Measurements from ENCODE around the gene PPIL4.

DNA sequence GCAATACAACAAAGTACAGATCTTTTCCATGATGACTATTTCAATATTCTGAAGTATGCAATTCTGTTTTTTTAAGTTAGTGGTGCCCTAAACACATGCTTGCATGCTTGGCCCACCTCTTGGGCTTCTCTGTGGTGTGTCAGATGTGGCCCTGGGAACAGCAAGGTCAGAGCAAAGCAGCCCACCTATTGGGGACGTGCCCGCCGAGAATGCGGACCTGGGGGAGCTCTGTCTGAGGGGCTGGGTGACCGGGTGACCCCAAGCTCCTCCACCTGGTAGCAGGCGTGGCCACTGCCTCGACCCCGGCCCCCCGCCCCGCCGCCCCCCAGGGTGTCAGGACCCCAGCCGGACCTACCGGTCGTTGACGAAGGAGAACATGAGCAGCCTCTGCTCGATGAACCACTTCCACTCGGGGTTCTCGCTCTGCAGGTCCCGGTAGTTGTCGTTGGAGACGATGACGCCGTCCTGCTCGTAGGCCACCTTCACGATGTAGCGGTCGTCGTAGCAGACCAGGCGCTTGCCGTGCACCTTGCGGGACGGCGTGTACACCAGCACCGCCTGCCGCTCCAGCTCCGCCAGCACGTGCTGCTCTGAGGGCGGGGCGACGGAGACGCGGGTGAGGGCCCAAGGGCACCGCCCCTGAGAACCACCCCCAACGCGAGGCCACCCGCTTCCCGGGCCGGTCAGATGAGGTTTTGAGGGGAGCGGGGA, 89.4 kb downstream of the PPIL4 start:
- TF ChIP-seq POLR2A (IDR thresholded peaks at IDR 0.05): no peak
- TF ChIP-seq, protein P1, sequence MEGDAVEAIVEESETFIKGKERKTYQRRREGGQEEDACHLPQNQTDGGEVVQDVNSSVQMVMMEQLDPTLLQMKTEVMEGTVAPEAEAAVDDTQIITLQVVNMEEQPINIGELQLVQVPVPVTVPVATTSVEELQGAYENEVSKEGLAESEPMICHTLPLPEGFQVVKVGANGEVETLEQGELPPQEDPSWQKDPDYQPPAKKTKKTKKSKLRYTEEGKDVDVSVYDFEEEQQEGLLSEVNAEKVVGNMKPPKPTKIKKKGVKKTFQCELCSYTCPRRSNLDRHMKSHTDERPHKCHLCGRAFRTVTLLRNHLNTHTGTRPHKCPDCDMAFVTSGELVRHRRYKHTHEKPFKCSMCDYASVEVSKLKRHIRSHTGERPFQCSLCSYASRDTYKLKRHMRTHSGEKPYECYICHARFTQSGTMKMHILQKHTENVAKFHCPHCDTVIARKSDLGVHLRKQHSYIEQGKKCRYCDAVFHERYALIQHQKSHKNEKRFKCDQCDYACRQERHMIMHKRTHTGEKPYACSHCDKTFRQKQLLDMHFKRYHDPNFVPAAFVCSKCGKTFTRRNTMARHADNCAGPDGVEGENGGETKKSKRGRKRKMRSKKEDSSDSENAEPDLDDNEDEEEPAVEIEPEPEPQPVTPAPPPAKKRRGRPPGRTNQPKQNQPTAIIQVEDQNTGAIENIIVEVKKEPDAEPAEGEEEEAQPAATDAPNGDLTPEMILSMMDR (IDR thresholded peaks at IDR 0.05): no peak

Measured in testis (tissue), 2 donors.